A549 treated with DMSO at 1 μM for 4 hours (cell line): Measurements from ENCODE around the gene SPIN3. TPM values are rescaled to one million over a fixed set of nuclear protein-coding genes. Genes with fewer than 3 reads are reported as not detected.

Source experiments
- total RNA-seq: library from RNA; stranded (reverse); fragments of 200-300 nt; extraction: Qiagen RNA extraction; gene quantifications from 5 replicates; pipeline ENCODE4 v1.2.3, GENCODE V29; 2022; ENCODE audit warnings: low read depth

Gene SPIN3
- 5.8 to 8.1 TPM (median 7.1 TPM) in 5 replicates for total RNA-seq

DNA sequence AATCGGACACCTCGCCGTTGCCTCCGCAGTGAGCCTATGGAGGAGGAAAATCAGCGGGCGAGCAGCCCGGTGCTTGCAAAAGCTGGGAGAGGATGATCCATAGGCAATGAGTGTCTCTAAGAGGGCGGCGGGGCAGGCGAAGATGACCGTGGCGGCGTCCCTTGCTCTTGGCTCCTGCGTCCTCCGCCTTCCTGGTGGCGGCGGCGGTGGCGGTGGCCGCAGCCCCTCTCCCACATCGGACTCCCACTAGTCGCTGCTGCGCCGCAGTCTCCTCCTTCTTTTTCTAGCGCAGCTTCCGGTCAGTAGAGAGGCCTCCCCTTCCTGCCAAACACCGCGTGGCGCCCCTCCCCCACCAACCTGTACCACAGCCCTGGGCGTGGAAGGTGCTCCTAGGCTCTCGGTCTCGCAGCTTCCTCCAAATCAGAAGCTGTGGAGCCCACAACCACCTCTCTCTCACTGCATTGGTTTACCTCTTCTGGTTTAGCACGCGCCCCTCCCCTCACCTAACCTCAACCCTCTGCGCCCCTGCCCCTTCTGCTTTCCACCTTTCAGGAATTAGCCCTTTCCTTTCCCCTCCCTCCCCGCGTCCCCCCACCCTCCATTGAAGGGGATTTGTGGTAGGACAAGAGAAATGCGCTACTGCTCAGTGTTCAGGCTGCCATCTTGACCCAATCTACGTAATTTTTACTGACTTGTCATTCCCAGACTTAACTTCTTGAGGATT, at the start of gene SPIN3:
Gene SPIN3 (minus strand): TSS at position 271 of the 724 bp plus-strand sequence. CDS start 594 bp downstream, outside the sequence.

Other genes with a start within 250 kb of the SPIN3 start
- 7.3 to 9.8 TPM (median 9.3 TPM) in 5 replicates for gene SPIN2B, start 126.0 kb upstream of the SPIN3 start, total RNA-seq
- gene SPIN2A, start 141.9 kb upstream of the SPIN3 start, total RNA-seq, result 0.10 to 0.23 TPM (median 0.15 TPM) in 5 replicates